ENCODE measurements around the gene PHTF2. TPM values are rescaled to one million over a fixed set of nuclear protein-coding genes. Genes with fewer than 3 reads are reported as not detected.

PHTF2 gene
- total RNA-seq, 2 donors from 2014 or later, result 39.4 to 45.9 TPM

DNA sequence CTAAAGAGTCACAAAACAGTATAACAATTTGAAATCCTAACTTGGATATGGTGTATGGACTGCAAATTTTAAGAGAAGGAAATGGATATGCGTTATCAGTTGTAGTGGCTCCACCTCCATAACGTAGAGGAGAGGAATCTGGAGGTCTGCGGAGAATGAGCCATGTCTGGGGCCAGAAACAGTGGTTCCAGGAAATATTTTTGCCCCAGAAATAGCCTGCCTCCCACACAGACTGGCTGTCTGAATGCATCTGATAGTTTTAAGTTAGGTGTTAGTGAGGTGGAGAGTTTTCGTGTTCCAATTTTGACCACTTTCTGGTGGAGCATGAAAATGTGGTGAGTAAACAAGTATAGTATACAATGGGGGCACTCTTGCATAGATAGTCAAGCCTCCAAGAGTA lies 1.6 kb downstream of the PHTF2 start:
- ATAC-seq (ENCODE audit: insufficient number of reproducible peaks, low FRiP score, low read depth) (no peak), DNase-seq (ENCODE audit: low spot score) (no peak)
- peak overlapping the region; percentile 93 for H3K4me3 ChIP-seq
- peaks cover 13 to 39% of the 10 kb centered on the region in 2 donors for H3K4me1 ChIP-seq (ENCODE audit: control insufficient read depth in 1 of 2, low read depth in 2 of 2)
- no peaks in the 10 kb centered on the region for H3K9me3 ChIP-seq
- H3K27me3 ChIP-seq (replicated peaks; ENCODE audit: insufficient read depth), result no peaks in the 10 kb centered on the region
- H3K36me3 ChIP-seq, result no peaks in the 10 kb centered on the region
- H3K27ac ChIP-seq, result peak overlapping the region; percentile 40 to 80
- TF ChIP-seq, protein P1, sequence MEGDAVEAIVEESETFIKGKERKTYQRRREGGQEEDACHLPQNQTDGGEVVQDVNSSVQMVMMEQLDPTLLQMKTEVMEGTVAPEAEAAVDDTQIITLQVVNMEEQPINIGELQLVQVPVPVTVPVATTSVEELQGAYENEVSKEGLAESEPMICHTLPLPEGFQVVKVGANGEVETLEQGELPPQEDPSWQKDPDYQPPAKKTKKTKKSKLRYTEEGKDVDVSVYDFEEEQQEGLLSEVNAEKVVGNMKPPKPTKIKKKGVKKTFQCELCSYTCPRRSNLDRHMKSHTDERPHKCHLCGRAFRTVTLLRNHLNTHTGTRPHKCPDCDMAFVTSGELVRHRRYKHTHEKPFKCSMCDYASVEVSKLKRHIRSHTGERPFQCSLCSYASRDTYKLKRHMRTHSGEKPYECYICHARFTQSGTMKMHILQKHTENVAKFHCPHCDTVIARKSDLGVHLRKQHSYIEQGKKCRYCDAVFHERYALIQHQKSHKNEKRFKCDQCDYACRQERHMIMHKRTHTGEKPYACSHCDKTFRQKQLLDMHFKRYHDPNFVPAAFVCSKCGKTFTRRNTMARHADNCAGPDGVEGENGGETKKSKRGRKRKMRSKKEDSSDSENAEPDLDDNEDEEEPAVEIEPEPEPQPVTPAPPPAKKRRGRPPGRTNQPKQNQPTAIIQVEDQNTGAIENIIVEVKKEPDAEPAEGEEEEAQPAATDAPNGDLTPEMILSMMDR (IDR thresholded peaks at IDR 0.05), result no peak

DNA sequence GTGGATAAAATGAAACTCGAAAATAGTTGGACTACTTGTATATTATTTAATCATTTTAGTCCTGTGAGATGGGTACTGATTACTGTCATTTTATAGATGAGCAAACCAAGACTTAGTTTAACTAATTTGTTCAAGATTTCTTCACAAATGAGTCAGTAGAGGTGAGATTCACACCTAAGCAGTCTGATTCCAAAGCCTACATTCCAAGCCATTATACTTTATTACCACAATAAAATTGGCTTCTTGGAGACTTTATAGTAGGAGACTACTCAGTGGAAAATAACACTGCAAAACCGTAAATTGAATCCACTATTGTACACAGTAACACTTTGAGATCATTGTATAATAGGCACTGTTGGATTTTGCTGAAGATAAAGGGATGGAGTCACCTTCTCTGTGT lies 2.2 kb downstream of the PHTF2 start:
- no peak overlapping the region for H3K4me3 ChIP-seq
- H3K27me3 ChIP-seq (replicated peaks; ENCODE audit: insufficient read depth), result no peaks in the 10 kb centered on the region
- no peaks in the 10 kb centered on the region for H3K36me3 ChIP-seq
- no peaks in the 10 kb centered on the region for H3K9me3 ChIP-seq
- H3K27ac ChIP-seq, result peak overlapping the region; percentile 40 to 80
- no peak for DNase-seq (ENCODE audit: low spot score)
- TF ChIP-seq, protein P1 (IDR thresholded peaks at IDR 0.05), result no peak
- H3K4me1 ChIP-seq (ENCODE audit: control insufficient read depth in 1 of 2, low read depth in 2 of 2), result peaks cover 13 to 39% of the 10 kb centered on the region in 2 donors
- no peak for ATAC-seq (ENCODE audit: insufficient number of reproducible peaks, low FRiP score, low read depth)

DNA sequence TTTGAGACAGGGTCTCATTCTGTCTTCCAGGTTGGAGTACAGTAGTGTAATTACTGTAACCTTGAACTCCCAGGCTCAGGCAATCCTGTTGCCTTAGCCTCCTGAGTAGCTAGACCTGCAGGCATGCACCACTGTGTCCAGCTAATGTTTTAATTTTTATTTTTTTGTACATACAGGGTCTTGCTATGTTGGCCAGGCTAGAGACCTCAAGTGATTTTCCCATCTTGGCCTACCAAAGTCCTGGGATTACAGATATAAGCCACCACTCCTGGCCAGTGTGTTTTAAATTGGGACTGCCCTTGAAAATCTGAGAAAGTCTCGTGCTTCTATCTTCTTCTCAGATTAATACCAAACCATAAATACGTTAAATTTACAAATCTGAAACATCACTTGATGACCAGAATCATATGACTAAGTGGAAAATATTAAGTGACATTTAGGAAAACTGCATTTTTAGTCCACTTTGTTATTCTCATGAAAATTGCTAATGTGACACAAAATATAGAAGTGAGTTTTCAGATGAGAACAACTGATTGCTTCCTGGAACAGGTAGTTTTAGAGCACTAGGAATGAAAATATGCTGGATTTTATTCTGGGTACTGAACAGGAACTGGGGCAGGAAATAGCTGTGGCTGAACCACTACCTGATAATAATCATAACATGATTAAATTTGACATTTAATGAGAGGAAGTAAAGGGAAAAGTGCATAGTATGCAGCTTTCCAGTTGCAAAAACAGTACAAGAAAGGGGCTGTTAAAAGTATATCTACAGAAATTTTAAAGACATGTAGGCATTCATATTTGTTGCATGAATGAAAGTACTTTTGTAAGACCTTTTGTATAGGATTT lies 4.2 kb downstream of the PHTF2 start:
- Histone ChIP-seq H3K9me3 (peaks cover 15% of the 10 kb centered on the region), H3K27me3 (replicated peaks; ENCODE audit: insufficient read depth) (no peaks in the 10 kb centered on the region), H3K36me3 (no peaks in the 10 kb centered on the region), H3K27ac (no peak overlapping the region), H3K4me3 (no peak overlapping the region), H3K4me1 (ENCODE audit: control insufficient read depth in 1 of 2, low read depth in 2 of 2) (peaks cover 3 to 26% of the 10 kb centered on the region in 2 donors)
- ATAC-seq (ENCODE audit: insufficient number of reproducible peaks, low FRiP score, low read depth), result no peak
- TF ChIP-seq, protein P1 (IDR thresholded peaks at IDR 0.05), result no peak
- no peak for DNase-seq (ENCODE audit: low spot score)

DNA sequence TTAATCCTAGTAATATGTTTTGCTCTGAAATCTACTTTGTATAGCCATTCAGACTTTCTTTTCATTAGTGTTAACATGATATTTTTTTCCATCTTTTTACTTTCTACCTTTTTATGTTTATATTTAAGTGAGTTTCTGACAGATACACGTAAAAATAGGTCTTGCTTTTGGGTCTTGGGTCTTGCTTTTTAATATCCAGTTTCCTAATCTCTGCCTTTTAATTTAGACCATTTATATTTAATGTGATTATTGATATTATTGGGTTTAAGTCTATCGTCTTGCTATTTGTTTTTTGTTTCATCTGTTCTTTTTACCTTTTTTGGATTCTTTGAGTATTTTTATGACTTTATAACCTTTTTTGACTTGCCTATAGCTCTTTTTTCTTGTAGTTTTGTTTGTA lies 7.9 kb downstream of the PHTF2 start:
- no peaks in the 10 kb centered on the region for H3K27me3 ChIP-seq (replicated peaks; ENCODE audit: insufficient read depth)
- H3K9me3 ChIP-seq, result peaks cover 16% of the 10 kb centered on the region
- TF ChIP-seq, protein P1 (IDR thresholded peaks at IDR 0.05), result no peak
- H3K27ac ChIP-seq, result no peak overlapping the region
- H3K4me1 ChIP-seq (ENCODE audit: control insufficient read depth in 1 of 2, low read depth in 2 of 2), result peaks cover 0 to 13% of the 10 kb centered on the region in 2 donors
- no peaks in the 10 kb centered on the region for H3K36me3 ChIP-seq
- ATAC-seq (ENCODE audit: insufficient number of reproducible peaks, low FRiP score, low read depth) (no peak), DNase-seq (ENCODE audit: low spot score) (no peak)
- no peak overlapping the region for H3K4me3 ChIP-seq

DNA sequence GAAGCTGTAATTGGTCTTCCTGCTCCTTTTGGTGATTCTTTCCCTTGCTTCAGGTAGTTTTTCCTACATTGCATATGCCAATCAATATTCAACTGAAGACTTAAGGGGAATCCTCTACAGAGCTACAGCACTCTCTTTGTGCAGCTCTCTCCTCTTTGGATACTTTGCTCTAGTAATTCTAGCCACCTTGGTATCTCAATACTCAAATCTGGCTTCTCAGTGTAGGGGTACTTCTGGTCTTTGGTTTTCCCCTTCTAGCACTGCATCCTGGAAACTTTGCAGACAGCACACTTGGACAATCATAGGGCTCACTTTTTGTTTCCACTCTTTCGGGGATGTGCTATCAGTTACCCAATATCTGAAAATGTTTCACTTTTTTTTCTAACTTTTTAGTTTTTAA lies 9.9 kb downstream of the PHTF2 start:
- Histone ChIP-seq H3K36me3 (no peaks in the 10 kb centered on the region), H3K27me3 (replicated peaks; ENCODE audit: insufficient read depth) (no peaks in the 10 kb centered on the region), H3K9me3 (peaks cover 16% of the 10 kb centered on the region), H3K27ac (no peak overlapping the region), H3K4me1 (ENCODE audit: control insufficient read depth in 1 of 2, low read depth in 2 of 2) (peaks cover 11 to 12% of the 10 kb centered on the region in 2 donors), H3K4me3 (no peak overlapping the region)
- TF ChIP-seq, protein P1 (IDR thresholded peaks at IDR 0.05), result no peak
- no peak for DNase-seq (ENCODE audit: low spot score)
- no peak for ATAC-seq (ENCODE audit: insufficient number of reproducible peaks, low FRiP score, low read depth)
